RCC 7860 (cell line): ENCODE measurements around the gene NUDT1.

Source experiments
- DNase-seq: peaks from one replicate; pipeline ENCODE4 v3.0.0-alpha.2; 2015; ENCODE audit warnings: low spot score
- FAIRE-seq: peaks from 2 replicates; lab custom pipeline; 2012; peaks lifted over from hg19 to GRCh38; lab: Jason Lieb, UNC

Gene NUDT1

DNA sequence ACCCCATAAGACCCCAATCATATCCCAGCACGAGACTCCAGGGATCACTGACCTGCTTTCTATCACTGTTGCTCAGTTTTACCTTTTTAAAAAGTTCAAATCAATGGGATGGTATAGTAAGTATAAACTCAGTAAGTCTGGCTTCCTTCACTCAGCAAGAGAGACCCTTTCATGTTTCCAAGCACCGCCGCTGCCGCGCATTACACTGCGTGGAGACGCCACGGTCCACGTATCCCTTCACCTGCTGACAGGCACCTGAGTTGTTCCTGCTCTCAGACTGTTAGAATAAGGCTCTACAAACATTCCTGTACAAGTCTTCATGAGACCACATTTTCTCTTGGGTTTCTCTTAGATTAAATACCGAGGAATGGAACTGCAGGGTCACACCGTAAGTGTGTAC, 37.6 kb upstream of the NUDT1 start:
- no peak for FAIRE-seq
- no peak for DNase-seq

- FAIRE-seq (no peak), DNase-seq (no peak)
Measured at GRCh38 chr7:2205036-2205780, 36.8 kb upstream of the NUDT1 start.

DNA sequence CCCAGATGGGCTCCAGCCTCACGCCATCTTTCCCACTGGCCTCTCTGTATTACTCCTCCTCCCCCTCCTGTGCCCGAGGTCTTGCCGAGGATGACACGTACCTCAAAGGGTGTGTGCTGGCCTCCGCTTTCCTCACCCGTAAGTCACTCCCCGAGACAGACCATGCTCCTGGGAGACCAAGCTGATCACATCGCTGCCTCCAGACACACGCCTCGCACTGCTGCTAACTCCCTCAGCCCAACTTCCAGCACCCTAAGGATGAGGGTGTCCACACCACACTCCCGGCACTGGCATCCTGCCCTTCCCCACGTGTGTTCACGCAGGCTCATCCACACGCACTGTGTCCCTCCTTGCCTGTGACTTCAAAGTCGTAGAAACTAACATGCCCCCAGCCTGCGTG, 33.3 kb upstream of the NUDT1 start:
- DNase-seq, result no peak
- no peak for FAIRE-seq

- FAIRE-seq (no peak), DNase-seq (no peak)
Measured at GRCh38 chr7:2209146-2209960, 32.7 kb upstream of the NUDT1 start.

DNA sequence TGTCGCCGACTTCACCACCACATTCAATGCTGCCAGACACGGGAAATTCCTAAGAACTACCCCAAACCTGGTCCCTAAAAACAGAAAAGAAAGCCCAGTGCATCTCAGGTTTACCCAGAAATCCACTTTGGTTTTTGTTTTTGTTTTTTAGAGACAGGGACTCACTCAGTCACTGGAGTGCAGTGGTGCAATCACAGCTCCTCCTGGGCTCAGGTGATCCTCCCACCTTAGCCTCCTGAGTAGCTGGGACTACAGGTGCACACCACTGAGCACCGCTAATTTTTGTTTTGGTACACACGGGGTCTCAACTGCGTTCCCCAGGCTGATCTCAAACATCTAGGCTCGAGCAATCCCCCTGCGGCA, 32.1 kb upstream of the NUDT1 start:
- DNase-seq (no peak), FAIRE-seq (no peak)

- FAIRE-seq (no peak), DNase-seq (no peak)
Measured at GRCh38 chr7:2210551-2211258, 31.3 kb upstream of the NUDT1 start.

DNA sequence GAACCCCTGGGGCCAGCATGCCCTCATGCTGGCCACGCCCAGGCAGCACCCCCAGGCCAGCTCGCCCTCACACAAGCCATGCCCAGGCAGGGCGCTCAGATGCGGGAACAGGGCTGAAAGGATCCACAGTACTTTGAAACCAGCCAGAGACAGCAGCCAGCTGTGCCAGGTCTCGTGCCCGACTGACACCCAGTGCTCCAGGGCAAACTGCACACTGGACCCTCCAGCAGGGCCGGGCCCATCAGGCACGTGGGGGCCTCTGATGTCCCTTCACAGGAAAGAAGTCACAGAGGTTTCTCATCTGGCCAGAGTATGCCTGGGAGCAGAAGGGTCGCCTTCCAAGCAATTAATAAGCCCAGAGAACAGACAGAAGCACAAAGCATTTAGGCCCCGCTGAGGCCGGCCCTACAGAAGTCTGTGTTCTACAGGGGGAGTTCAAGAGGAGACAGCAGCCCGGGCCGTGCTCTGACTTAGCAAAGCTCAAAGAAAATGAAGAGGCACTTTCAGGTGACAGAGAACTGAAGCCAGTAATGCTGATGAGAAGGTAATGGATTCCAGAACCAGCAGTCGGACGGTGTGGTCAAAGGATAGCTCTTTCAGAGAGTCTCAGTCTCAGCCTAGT, 30.7 kb upstream of the NUDT1 start:
- DNase-seq, result no peak
- no peak for FAIRE-seq

DNA sequence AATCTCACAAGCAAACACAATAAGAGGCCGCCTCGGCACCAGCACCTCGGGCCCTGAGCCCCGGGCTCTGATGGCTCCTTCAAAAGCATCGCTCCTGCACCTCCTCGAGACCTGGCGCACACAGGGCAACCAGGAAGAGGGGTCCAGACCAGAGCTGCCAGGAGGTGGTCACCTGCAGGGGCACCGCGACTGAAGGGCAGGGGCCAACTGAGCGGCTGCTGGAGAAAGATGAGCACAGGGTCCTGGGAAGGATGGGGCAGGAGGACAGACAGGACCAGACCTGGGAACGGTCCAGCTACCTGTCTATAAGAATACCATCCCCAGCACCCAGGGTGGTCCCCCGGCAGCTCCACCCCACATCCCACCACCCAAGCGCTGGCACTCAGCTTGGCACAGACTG, 30.1 kb upstream of the NUDT1 start:
- FAIRE-seq, result no peak

GRCh38 chr7:2212906-2213305, 29.1 kb upstream of the NUDT1 start:
- DNase-seq, result no peak

More for the DNA sequence above, 30.1 kb upstream of the NUDT1 start:
- DNase-seq, result no peak

GRCh38 chr7:2213551-2214215, 28.3 kb upstream of the NUDT1 start:
- DNase-seq (no peak), FAIRE-seq (no peak)

More at GRCh38 chr7:2212906-2213305, 29.1 kb upstream of the NUDT1 start:
- FAIRE-seq, result no peak

- no peak for FAIRE-seq
Measured at GRCh38 chr7:2214636-2215035, 27.4 kb upstream of the NUDT1 start.

GRCh38 chr7:2215851-2216250, 26.2 kb upstream of the NUDT1 start:
- DNase-seq (no peak), FAIRE-seq (no peak)

More at GRCh38 chr7:2214636-2215035, 27.4 kb upstream of the NUDT1 start:
- DNase-seq, result no peak

GRCh38 chr7:2217206-2217605, 24.8 kb upstream of the NUDT1 start:
- no peak for FAIRE-seq
- DNase-seq, result no peak

DNA sequence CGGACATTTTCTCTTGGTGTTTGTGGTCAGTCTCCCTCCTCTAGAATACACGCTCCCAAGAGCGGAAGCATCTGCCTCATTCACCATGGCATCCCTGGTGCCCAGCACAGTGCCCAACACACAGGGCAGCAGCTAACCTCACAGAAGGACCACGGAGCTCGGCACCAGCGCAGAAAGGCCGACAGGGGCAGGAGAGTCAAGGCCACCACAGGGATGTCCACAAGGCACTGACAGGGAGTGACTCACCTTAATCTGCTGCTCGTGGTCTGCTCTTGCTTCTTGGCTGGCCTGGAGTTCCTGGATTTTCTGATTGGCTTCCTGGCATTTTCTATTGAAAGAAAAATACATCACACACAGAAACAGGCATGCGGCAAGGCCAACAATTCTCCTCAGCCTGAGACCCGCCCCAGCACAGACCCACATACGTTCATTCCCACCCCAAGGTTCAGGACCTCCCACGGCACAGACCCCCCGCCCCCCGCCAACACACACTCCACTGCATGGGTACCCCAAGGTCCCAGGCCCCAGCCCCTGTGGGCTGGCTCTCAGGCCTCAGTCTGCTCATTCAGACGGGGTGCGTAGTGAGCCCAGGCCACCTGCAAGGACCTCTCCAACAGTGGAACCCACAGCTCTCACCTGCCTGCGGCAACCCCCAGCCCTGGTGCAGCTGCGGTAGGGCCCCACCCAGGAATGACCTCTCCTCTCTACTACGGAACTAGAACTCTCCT, 24.1 kb upstream of the NUDT1 start:
- no peak for FAIRE-seq
- no peak for DNase-seq

DNA sequence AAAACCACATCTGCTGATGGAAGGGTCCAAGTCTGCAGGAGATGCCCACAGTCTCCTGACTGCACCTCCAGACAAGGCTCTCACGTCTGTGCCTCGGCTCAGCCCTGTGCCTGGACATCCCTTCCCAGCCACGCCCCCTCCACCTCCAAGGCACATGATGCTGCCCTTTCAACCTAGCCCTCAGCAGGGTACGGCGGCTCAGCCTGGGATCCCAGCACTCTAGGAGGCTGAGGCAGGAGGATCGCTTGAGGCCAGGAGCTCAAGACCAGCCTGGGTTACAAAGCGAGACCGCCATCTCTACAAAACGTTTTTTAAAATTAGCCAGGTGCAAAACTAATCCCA, 23.6 kb upstream of the NUDT1 start:
- DNase-seq (no peak), FAIRE-seq (no peak)

- DNase-seq, result no peak
- FAIRE-seq, result no peak
Measured at GRCh38 chr7:2219136-2219535, 22.9 kb upstream of the NUDT1 start.

GRCh38 chr7:2219606-2220005, 22.4 kb upstream of the NUDT1 start:
- DNase-seq (no peak), FAIRE-seq (no peak)

- DNase-seq (no peak), FAIRE-seq (no peak)
Measured at GRCh38 chr7:2220030-2220429, 22.0 kb upstream of the NUDT1 start.

DNA sequence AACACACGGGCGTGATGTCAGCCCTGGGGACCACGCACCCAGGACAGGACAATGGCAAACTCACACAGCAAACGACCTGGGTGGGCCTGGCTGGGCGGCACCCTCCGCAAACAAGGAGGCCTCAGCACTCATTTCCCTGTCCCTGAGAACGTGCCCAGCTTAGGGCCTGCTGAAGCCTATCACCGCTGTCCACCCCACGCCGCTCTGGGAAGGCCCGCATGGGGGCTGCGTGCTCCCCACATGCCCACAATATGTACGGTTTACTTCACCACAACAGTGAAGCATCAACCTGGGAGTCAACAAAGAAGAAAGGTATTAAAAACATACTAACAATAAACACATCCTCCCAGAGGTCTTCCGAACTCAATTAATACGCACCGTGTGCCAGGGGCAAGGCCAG, 21.5 kb upstream of the NUDT1 start:
- DNase-seq (no peak), FAIRE-seq (no peak)

- no peak for FAIRE-seq
Measured at GRCh38 chr7:2220954-2221353, 21.1 kb upstream of the NUDT1 start.

More at GRCh38 chr7:2220954-2221353, 21.1 kb upstream of the NUDT1 start:
- DNase-seq, result no peak
